ENCODE data around the gene TMEM31. TPM values are rescaled to one million over a fixed set of nuclear protein-coding genes. Genes with fewer than 3 reads are reported as not detected.
"Not testable (repeated sequence)": the region's sequence is repeated elsewhere in the genome, so short reads cannot be mapped to it uniquely, and the experiment has no call there.

TMEM31 gene
- total RNA-seq, 2 donors from 2014 or later, result not detected

GRCh38 chrX:103734125-103734760 is 23.5 kb downstream of the TMEM31 start:
- H3K4me1 Mint-ChIP-seq, result peaks cover 6% of the 10 kb centered on the region
- DNase-seq, result no peak
- no peak overlapping the region for H3K4me3 Mint-ChIP-seq
- no peaks in the 10 kb centered on the region for H3K36me3 Mint-ChIP-seq (ENCODE audit: low read depth)
- no peaks in the 10 kb centered on the region for H3K9me3 ChIP-seq (ENCODE audit: control insufficient read depth, low read length, poor library complexity, severe bottlenecking)
- peaks cover 27% of the 10 kb centered on the region for H3K27me3 Mint-ChIP-seq
- no peak overlapping the region for H3K27ac Mint-ChIP-seq
- no peak for ATAC-seq

GRCh38 chrX:103737696-103738095 is 27.0 kb downstream of the TMEM31 start:
- H3K9me3 ChIP-seq (ENCODE audit: control insufficient read depth, low read length, poor library complexity, severe bottlenecking), result no peaks in the 10 kb centered on the region
- no peaks in the 10 kb centered on the region for H3K4me1 Mint-ChIP-seq
- no peak for DNase-seq
- H3K27ac Mint-ChIP-seq, result no peak overlapping the region
- no peaks in the 10 kb centered on the region for H3K36me3 Mint-ChIP-seq (ENCODE audit: low read depth)
- no peak overlapping the region for H3K4me3 Mint-ChIP-seq
- peaks cover 8% of the 10 kb centered on the region for H3K27me3 Mint-ChIP-seq
- no peak for ATAC-seq

GRCh38 chrX:103739421-103739820 is 28.7 kb downstream of the TMEM31 start:
- Mint-ChIP-seq H3K27ac (no peak overlapping the region), H3K4me1 (no peaks in the 10 kb centered on the region), H3K36me3 (ENCODE audit: low read depth) (no peaks in the 10 kb centered on the region), H3K4me3 (no peak overlapping the region), H3K27me3 (no peaks in the 10 kb centered on the region)
- H3K9me3 ChIP-seq (ENCODE audit: control insufficient read depth, low read length, poor library complexity, severe bottlenecking), result no peaks in the 10 kb centered on the region
- no peak for ATAC-seq
- DNase-seq, result no peak

GRCh38 chrX:103741879-103742278 is 31.2 kb downstream of the TMEM31 start:
- Mint-ChIP-seq H3K4me3 (no peak overlapping the region), H3K36me3 (ENCODE audit: low read depth) (no peaks in the 10 kb centered on the region), H3K27me3 (no peaks in the 10 kb centered on the region), H3K4me1 (no peaks in the 10 kb centered on the region), H3K27ac (no peak overlapping the region)
- DNase-seq, result no peak
- ATAC-seq, result no peak
- no peaks in the 10 kb centered on the region for H3K9me3 ChIP-seq (ENCODE audit: control insufficient read depth, low read length, poor library complexity, severe bottlenecking)

- no peak overlapping the region for H3K4me3 Mint-ChIP-seq
- no peaks in the 10 kb centered on the region for H3K36me3 Mint-ChIP-seq (ENCODE audit: low read depth)
- ATAC-seq, result no peak
- H3K27ac Mint-ChIP-seq, result no peak overlapping the region
- H3K4me1 Mint-ChIP-seq, result no peaks in the 10 kb centered on the region
- H3K9me3 ChIP-seq (ENCODE audit: control insufficient read depth, low read length, poor library complexity, severe bottlenecking), result no peaks in the 10 kb centered on the region
- no peaks in the 10 kb centered on the region for H3K27me3 Mint-ChIP-seq
- DNase-seq, result no peak
Observed at GRCh38 chrX:103742339-103742738, 31.6 kb downstream of the TMEM31 start.

GRCh38 chrX:103747163-103747562 is 36.5 kb downstream of the TMEM31 start:
- Mint-ChIP-seq H3K27ac (no peak overlapping the region), H3K36me3 (ENCODE audit: low read depth) (no peaks in the 10 kb centered on the region), H3K4me3 (no peak overlapping the region), H3K27me3 (peaks cover 4% of the 10 kb centered on the region), H3K4me1 (no peaks in the 10 kb centered on the region)
- no peak for ATAC-seq
- DNase-seq, result no peak
- H3K9me3 ChIP-seq (ENCODE audit: control insufficient read depth, low read length, poor library complexity, severe bottlenecking), result no peaks in the 10 kb centered on the region

- Mint-ChIP-seq H3K27ac (no peak overlapping the region), H3K4me1 (no peaks in the 10 kb centered on the region)
- ATAC-seq, result no peak
Observed at GRCh38 chrX:103754401-103754800, 43.7 kb downstream of the TMEM31 start.

GRCh38 chrX:103756736-103757135 is 46.0 kb downstream of the TMEM31 start:
- no peak overlapping the region for H3K27ac Mint-ChIP-seq
- no peaks in the 10 kb centered on the region for H3K9me3 ChIP-seq (ENCODE audit: control insufficient read depth, low read length, poor library complexity, severe bottlenecking)
- no peak overlapping the region for H3K4me3 Mint-ChIP-seq
- ATAC-seq, result no peak
- peaks cover 3% of the 10 kb centered on the region for H3K36me3 Mint-ChIP-seq (ENCODE audit: low read depth)
- DNase-seq, result no peak
- H3K27me3 Mint-ChIP-seq, result no peaks in the 10 kb centered on the region
- H3K4me1 Mint-ChIP-seq, result no peaks in the 10 kb centered on the region

More at GRCh38 chrX:103754401-103754800, 43.7 kb downstream of the TMEM31 start:
- Mint-ChIP-seq H3K27me3 (no peaks in the 10 kb centered on the region), H3K4me3 (no peak overlapping the region), H3K36me3 (ENCODE audit: low read depth) (peaks cover 3% of the 10 kb centered on the region)
- no peaks in the 10 kb centered on the region for H3K9me3 ChIP-seq (ENCODE audit: control insufficient read depth, low read length, poor library complexity, severe bottlenecking)
- DNase-seq, result no peak

- Mint-ChIP-seq H3K27me3 (peaks cover 1% of the 10 kb centered on the region), H3K27ac (no peak overlapping the region), H3K4me1 (no peaks in the 10 kb centered on the region), H3K36me3 (ENCODE audit: low read depth) (peaks cover 5% of the 10 kb centered on the region), H3K4me3 (no peak overlapping the region)
- ATAC-seq (no peak), DNase-seq (no peak)
- no peaks in the 10 kb centered on the region for H3K9me3 ChIP-seq (ENCODE audit: control insufficient read depth, low read length, poor library complexity, severe bottlenecking)
Observed at GRCh38 chrX:103758555-103758954, 47.8 kb downstream of the TMEM31 start.

- not testable (repeated sequence) for DNase-seq; ATAC-seq; H3K4me1 Mint-ChIP-seq; H3K9me3 ChIP-seq (ENCODE audit: control insufficient read depth, low read length, poor library complexity, severe bottlenecking); H3K27ac Mint-ChIP-seq; H3K4me3 Mint-ChIP-seq
- Mint-ChIP-seq H3K36me3 (ENCODE audit: low read depth) (peaks cover 12% of the 10 kb centered on the region), H3K27me3 (peaks cover 13% of the 10 kb centered on the region)
Observed at GRCh38 chrX:103763541-103763940, 52.8 kb downstream of the TMEM31 start.

Other genes starting within 250 kb of the TMEM31 start
- gene RAB40A, start 191.4 kb upstream of the TMEM31 start, total RNA-seq, result under 1 TPM in 1 of 2 donors, not detected in 1; 0.31 TPM
- gene TCEAL4, start 125.4 kb upstream of the TMEM31 start, total RNA-seq, result 10 to 100 TPM in 1 of 2 donors, 1 to 10 TPM in 1; 6.6 to 11.9 TPM
- gene TCEAL3, start 102.9 kb upstream of the TMEM31 start, total RNA-seq, result 1 to 10 TPM; 5.2 to 7.6 TPM
- gene TCEAL1, start 81.9 kb upstream of the TMEM31 start, total RNA-seq, result 1 to 10 TPM; 3.7 to 4.7 TPM
- gene MORF4L2, start 24.2 kb upstream of the TMEM31 start, total RNA-seq, result 100 to 1,000 TPM; 176 to 192 TPM
- not detected for gene PLP1, start 65.9 kb downstream of the TMEM31 start, total RNA-seq
- gene RAB9B, start 121.3 kb downstream of the TMEM31 start, total RNA-seq, result under 1 TPM; 0.18 to 0.25 TPM

Measured in T-helper 17 cell (primary cell).